BE2C (cell line): Measurements from ENCODE around the gene ADRB2.

ENCODE experiments used
- DNase-seq: peaks from one replicate; pipeline ENCODE4 v3.0.0-alpha.2; 2020
- H3K27me3 ChIP-seq: fragments of 250-450 bp; sonication (Bioruptor Pico); 2 replicates; pipeline ENCODE4 v1.5.1; 2020; ENCODE audit warnings: mild to moderate bottlenecking
- H3K36me3 ChIP-seq: fragments of 250-450 bp; sonication (Bioruptor Pico); 2 replicates; pipeline ENCODE4 v1.5.1; 2020; ENCODE audit warnings: mild to moderate bottlenecking
- H3K4me1 ChIP-seq: fragments of 250-450 bp; sonication (Bioruptor Pico); 2 replicates; pipeline ENCODE4 v1.5.1; 2020
- H3K4me3 ChIP-seq: 2 replicates; pipeline ENCODE4 v1.5.1; 2011; ENCODE audit warnings: low read depth, low read length
- H3K9me3 ChIP-seq: fragments of 250-450 bp; sonication (Bioruptor Pico); 2 replicates; pipeline ENCODE4 v1.5.1; 2020
- CTCF ChIP-seq: IDR thresholded peaks from 2 replicates; pipeline ENCODE4 v1.5.1; 2012; ENCODE audit warnings: mild to moderate bottlenecking, low read depth, low read length

ADRB2 gene

DNA sequence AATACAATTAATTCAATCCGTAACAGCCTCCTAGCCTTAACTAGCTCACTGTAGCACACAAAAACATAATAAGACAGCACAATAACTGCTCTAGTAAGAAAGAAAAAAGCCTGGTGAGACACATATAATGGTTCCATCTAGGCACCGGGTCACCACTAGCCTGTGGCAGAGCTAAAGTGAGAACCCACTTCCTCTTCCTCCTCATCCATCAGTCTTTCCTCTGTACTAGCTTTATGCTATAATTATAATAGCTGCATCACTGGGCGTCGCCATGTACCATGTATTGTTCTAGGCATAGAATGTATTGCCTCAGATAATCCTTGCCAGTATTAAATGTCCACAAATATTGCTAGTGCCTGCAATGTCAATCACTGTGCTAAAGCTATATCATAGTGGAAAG, 23.1 kb downstream of the ADRB2 start:
- no peak for TF ChIP-seq CTCF
- Histone ChIP-seq H3K27me3 (no peaks in the 10 kb centered on the region), H3K9me3 (no peaks in the 10 kb centered on the region), H3K36me3 (no peaks in the 10 kb centered on the region), H3K4me1 (no peaks in the 10 kb centered on the region), H3K4me3 (no peak overlapping the region)
- no peak for DNase-seq

GRCh38 chr5:148850836-148851235, 24.4 kb downstream of the ADRB2 start:
- no peak for DNase-seq
- no peak for TF ChIP-seq CTCF
- H3K36me3 ChIP-seq = no peaks in the 10 kb centered on the region
- no peaks in the 10 kb centered on the region for H3K4me1 ChIP-seq
- no peak overlapping the region for H3K4me3 ChIP-seq
- no peaks in the 10 kb centered on the region for H3K27me3 ChIP-seq
- no peaks in the 10 kb centered on the region for H3K9me3 ChIP-seq

GRCh38 chr5:148853868-148854267, 27.5 kb downstream of the ADRB2 start:
- H3K27me3 ChIP-seq = no peaks in the 10 kb centered on the region
- no peaks in the 10 kb centered on the region for H3K36me3 ChIP-seq
- H3K9me3 ChIP-seq = no peaks in the 10 kb centered on the region
- DNase-seq = no peak
- no peaks in the 10 kb centered on the region for H3K4me1 ChIP-seq
- no peak for TF ChIP-seq CTCF
- H3K4me3 ChIP-seq = no peak overlapping the region

- Histone ChIP-seq H3K36me3 (no peaks in the 10 kb centered on the region), H3K9me3 (no peaks in the 10 kb centered on the region), H3K4me1 (no peaks in the 10 kb centered on the region), H3K4me3 (no peak overlapping the region), H3K27me3 (no peaks in the 10 kb centered on the region)
- no peak for TF ChIP-seq CTCF
- no peak for DNase-seq
Observed at GRCh38 chr5:148855249-148856008, 29.0 kb downstream of the ADRB2 start.

GRCh38 chr5:148856009-148856367, 29.6 kb downstream of the ADRB2 start:
- Histone ChIP-seq H3K4me1 (no peaks in the 10 kb centered on the region), H3K4me3 (no peak overlapping the region), H3K9me3 (no peaks in the 10 kb centered on the region), H3K36me3 (no peaks in the 10 kb centered on the region), H3K27me3 (no peaks in the 10 kb centered on the region)
- no peak for DNase-seq
- no peak for TF ChIP-seq CTCF

- no peak for DNase-seq
Observed at GRCh38 chr5:148856424-148856823, 30.0 kb downstream of the ADRB2 start.

More at GRCh38 chr5:148856424-148856823, 30.0 kb downstream of the ADRB2 start:
- Histone ChIP-seq H3K4me1 (no peaks in the 10 kb centered on the region), H3K36me3 (no peaks in the 10 kb centered on the region), H3K9me3 (no peaks in the 10 kb centered on the region; the same call in 1 of the 2 replicates), H3K27me3 (no peaks in the 10 kb centered on the region), H3K4me3 (no peak overlapping the region)
- TF ChIP-seq CTCF = no peak
